HepG2 (cell line): ENCODE measurements around the gene CCND1. TPM values are rescaled to one million over a fixed set of nuclear protein-coding genes. Genes with fewer than 3 reads are reported as not detected.
"Not testable (repeated sequence)": the region's sequence is repeated elsewhere in the genome, so short reads cannot be mapped to it uniquely, and the experiment has no call there.

Source experiments
- ARID4A ChIP-seq: sonication (generic); formaldehyde crosslinking; IDR thresholded peaks from 2 replicates; pipeline ENCODE4 v1.5.0; 2020; ENCODE audit warnings: mild to moderate bottlenecking, missing genetic modification reagents, borderline replicate concordance
- ARNTL ChIP-seq: sonication (generic); formaldehyde crosslinking; IDR thresholded peaks from 2 replicates; pipeline ENCODE4 v1.4.0; 2020; ENCODE audit warnings: mild to moderate bottlenecking, missing genetic modification reagents
- ATF1 ChIP-seq: IDR thresholded peaks from 2 replicates; pipeline ENCODE4 v1.6.1; 2016; ENCODE audit warnings: mild to moderate bottlenecking, control low read depth
- ATF2 ChIP-seq: sonication (generic); formaldehyde crosslinking; IDR thresholded peaks from 2 replicates; pipeline ENCODE4 v1.4.0; 2020; ENCODE audit warnings: missing genetic modification reagents
- ATF7 ChIP-seq, 2 experiments: fragments of 450-650 bp in 1 of 2; sonication (generic) in 1 of 2; formaldehyde crosslinking in 1 of 2; IDR thresholded peaks; 2 replicates each; pipeline versions ENCODE4 v1.4.0 to v1.6.1; 2016 to 2020; ENCODE audit warnings: antibody characterized with exemption in 1 of 2, mild to moderate bottlenecking in 1 of 2, missing genetic modification reagents in 1 of 2
- FOXJ3 ChIP-seq: sonication (generic); formaldehyde crosslinking; IDR thresholded peaks from 2 replicates; pipeline ENCODE4 v1.4.0; 2020; ENCODE audit warnings: missing genetic modification reagents, mild to moderate bottlenecking, borderline replicate concordance
- GABPB1 ChIP-seq: IDR thresholded peaks from 2 replicates; pipeline ENCODE4 v1.6.1; 2016; ENCODE audit warnings: mild to moderate bottlenecking, missing genetic modification reagents, moderate library complexity, missing compliant biosample characterization
- GATAD2A ChIP-seq: IDR thresholded peaks from 2 replicates; pipeline ENCODE4 v1.6.1; 2016
- JUN ChIP-seq: sonication (generic); formaldehyde crosslinking; IDR thresholded peaks from 2 replicates; pipeline ENCODE4 v1.4.0; 2020; ENCODE audit warnings: mild to moderate bottlenecking, missing genetic modification reagents
- MNT ChIP-seq: fragments of 450-650 bp; IDR thresholded peaks from 2 replicates; pipeline ENCODE4 v1.6.1; 2016
- MYC ChIP-seq: sonication (generic); formaldehyde crosslinking; IDR thresholded peaks from 2 replicates; pipeline ENCODE4 v1.9.0; 2021; ENCODE audit warnings: missing genetic modification reagents, borderline replicate concordance
- NR2F6 ChIP-seq, 2 experiments: IDR thresholded peaks; 2 replicates each; pipeline ENCODE4 v1.6.1; 2016; ENCODE audit warnings: antibody characterized with exemption in 1 of 2, mild to moderate bottlenecking in 1 of 2
- PATZ1 ChIP-seq: sonication (generic); formaldehyde crosslinking; IDR thresholded peaks from 2 replicates; pipeline ENCODE4 v1.4.0; 2020; ENCODE audit warnings: missing genetic modification reagents
- PPARG ChIP-seq: conservative IDR thresholded peaks from 2 replicates; pipeline ENCODE4 v1.6.1; 2016; ENCODE audit warnings: missing biosample characterization, missing genetic modification reagents
- SOX13 ChIP-seq, 3 experiments: fragments of 450-650 bp in 1 of 3; sonication (generic) in 1 of 3; formaldehyde crosslinking in 1 of 3; IDR thresholded peaks in 2 of 3; conservative IDR thresholded peaks in 1 of 3; 2 replicates each; pipeline versions ENCODE4 v1.5.0 to v1.6.1; 2016 to 2020; ENCODE audit warnings: antibody characterized with exemption in 1 of 3, mild to moderate bottlenecking in 1 of 3, missing compliant biosample characterization in 1 of 3, missing genetic modification reagents in 1 of 3, moderate library complexity in 1 of 3
- TCF7 ChIP-seq: sonication (generic); IDR thresholded peaks from 2 replicates; pipeline ENCODE4 v1.6.1; 2016; ENCODE audit warnings: antibody characterized with exemption, low read depth
- ZEB1 ChIP-seq: IDR thresholded peaks from 2 replicates; pipeline ENCODE4 v1.6.1; 2012; ENCODE audit warnings: mild to moderate bottlenecking, low read depth, inconsistent platforms; ENCODE audit not compliant: insufficient replicate concordance
- polyA plus RNA-seq, 8 experiments: library from polyadenylated mRNA; depleted of rRNA in 3 of 8; stranded (reverse) in 7 of 8; unstranded in 1 of 8; fragments of >200 nt; fragmentation: Illumina TruSeq in 4 of 8; extraction: Trizol in 4 of 8; gene quantifications; 2 replicates each; pipeline versions ENCODE4 v1.2.1 to v1.2.3, GENCODE V29; 2011 to 2016; ENCODE audit warnings: low read depth in 4 of 8, missing spikeins in 1 of 8, mixed read lengths in 1 of 8; ENCODE audit not compliant: insufficient read depth in 1 of 8
- total RNA-seq, 5 experiments: library from RNA; depleted of rRNA; stranded (reverse); fragments of >200 nt; fragmentation: Illumina TruSeq; extraction: Trizol; gene quantifications; 2 replicates each; pipeline ENCODE4 v1.2.3, GENCODE V29; 2016; ENCODE audit warnings: low read depth in 1 of 5

Gene CCND1
- total and polyA plus RNA-seq, 2 of the 13 experiments (the other 11 are each of a cell fraction or from before 2014, with no cell fraction given), result 107 to 136 TPM

GRCh38 chr11:69687969-69688771, 47.2 kb downstream of the CCND1 start (continued):
- TF ChIP-seq JUN (peak; percentile 98), GATAD2A (CRISPR knock-in tag) (peak; percentile 82), ARNTL (CRISPR knock-in tag) (0 out of 2 replicates have a peak, but pooled peaks have one; percentile 30), ZEB1 (peak; percentile 66), PATZ1 (CRISPR knock-in tag) (peak; percentile 64), ARID4A (CRISPR knock-in tag) (peak; percentile 44; the same call in 1 of the 2 replicates), NR2F6 (IDR thresholded peaks at IDR 0.05) (peak; percentile 49; the same call in 1 of the 2 replicates), NR2F6 (CRISPR knock-in tag; IDR thresholded peaks at IDR 0.05) (0 out of 2 replicates have a peak, but pooled peaks have one; percentile 31), MYC (peak; percentile 70; the same call in 1 of the 2 replicates), ATF1 (CRISPR knock-in tag) (peak; percentile 54), TCF7 (0 out of 2 replicates have a peak, but pooled peaks have one; percentile 38), ATF7 (IDR thresholded peaks at IDR 0.05) (peak; percentile 92), ATF7 (CRISPR knock-in tag; IDR thresholded peaks at IDR 0.05) (peak; percentile 96), FOXJ3 (CRISPR knock-in tag) (0 out of 2 replicates have a peak, but pooled peaks have one; percentile 24), MNT (peak; percentile 62), SOX13 (CRISPR knock-in tag; conservative IDR thresholded peaks at IDR 0.05 in 1 of 2, IDR thresholded peaks at IDR 0.05 in 1 of 2) (peak in 1 of 2 experiments; percentile 76; a peak in 2 of 4 replicates), GABPB1 (peak; percentile 2; the same call in 1 of the 2 replicates), PPARG (CRISPR knock-in tag) (0 out of 2 replicates have a peak, but pooled peaks have one; percentile 24), ATF2 (CRISPR knock-in tag) (peak; percentile 100)
- TF ChIP-seq SOX13 (IDR thresholded peaks at IDR 0.05), result not testable (repeated sequence)
